GM21381 (cell line): Measurements from ENCODE around the gene SYT2.
"Not testable (repeated sequence)": the region's sequence is repeated elsewhere in the genome, so short reads cannot be mapped to it uniquely, and the experiment has no call there.

ENCODE experiments used
- ATAC-seq: cut with Tn5 transposase; IDR thresholded peaks from one replicate; pipeline ENCODE4 v1.9.1; 2021; ENCODE audit warnings: mild to moderate bottlenecking, moderate library complexity; ENCODE audit not compliant: unreplicated experiment

SYT2 gene

DNA sequence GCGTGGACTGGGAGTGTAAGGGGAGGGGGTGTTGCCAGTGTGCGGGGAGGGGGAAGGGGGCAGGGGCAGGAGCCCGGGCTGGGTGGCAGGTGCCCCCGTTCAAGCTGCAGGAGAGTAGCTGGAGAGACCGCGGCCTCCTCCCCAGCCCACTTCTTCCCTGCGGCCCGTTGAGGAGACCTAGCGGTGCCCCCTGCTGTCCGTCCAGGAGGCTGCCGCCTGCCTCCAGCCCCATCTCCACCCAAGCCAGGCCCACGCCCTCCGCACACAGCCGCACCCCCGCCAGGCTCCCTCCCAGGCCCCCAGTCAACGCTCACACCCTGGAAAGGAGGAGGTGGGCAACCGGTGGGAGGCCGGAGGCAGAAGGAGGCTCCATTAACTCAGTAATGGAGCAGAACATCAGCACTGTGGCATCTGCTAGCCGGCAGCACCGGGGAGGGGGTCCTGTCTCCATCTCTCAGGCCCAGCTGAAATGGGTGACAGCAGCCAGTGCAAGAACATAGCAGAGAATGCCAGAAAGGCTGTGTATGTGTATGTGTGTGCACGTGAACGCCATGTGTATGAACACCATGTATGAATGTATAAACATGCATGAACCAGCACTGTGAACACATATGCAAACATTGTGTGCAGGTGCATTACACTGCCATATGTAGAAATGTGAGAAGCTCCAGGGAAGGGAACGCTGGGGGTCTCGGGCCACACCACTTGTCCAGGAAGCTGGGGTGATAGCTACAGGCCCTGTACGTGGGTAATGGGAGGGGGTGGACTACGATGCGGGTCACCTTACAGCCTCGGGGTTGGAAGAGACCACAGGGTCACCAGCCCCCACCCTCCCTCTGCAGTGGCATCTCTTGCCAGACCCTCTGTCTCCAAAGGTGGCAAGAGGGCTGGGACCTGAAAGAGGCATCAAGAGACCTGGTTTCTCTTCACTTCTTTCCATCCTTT is 84.6 kb downstream of the SYT2 start:
- ATAC-seq: no peak

DNA sequence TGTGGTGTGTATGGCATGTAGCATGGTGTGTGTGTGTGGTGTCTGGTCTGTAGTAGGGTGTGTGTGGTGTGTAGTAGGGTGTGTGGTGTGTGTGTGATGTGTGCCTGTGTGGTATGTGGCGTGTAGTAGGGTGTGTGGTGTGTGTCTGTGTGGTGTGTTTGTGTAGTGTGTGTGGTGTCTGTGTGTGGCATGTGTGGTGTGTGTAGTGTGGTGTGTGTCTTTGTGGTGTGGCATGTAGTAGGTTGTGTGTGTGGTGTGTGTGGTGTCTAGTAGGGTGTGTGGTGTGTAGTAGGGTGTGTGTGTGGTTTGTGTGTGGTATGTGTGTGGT is 85.5 kb downstream of the SYT2 start:
- no peak for ATAC-seq

- no peak for ATAC-seq
Observed at GRCh38 chr1:202624088-202624780, 86.0 kb downstream of the SYT2 start.

GRCh38 chr1:202623476-202623875 is 86.8 kb downstream of the SYT2 start:
- not testable (repeated sequence) for ATAC-seq

GRCh38 chr1:202623075-202623474 is 87.2 kb downstream of the SYT2 start:
- no peak for ATAC-seq

GRCh38 chr1:202622388-202622787 is 87.9 kb downstream of the SYT2 start:
- ATAC-seq: no peak

DNA sequence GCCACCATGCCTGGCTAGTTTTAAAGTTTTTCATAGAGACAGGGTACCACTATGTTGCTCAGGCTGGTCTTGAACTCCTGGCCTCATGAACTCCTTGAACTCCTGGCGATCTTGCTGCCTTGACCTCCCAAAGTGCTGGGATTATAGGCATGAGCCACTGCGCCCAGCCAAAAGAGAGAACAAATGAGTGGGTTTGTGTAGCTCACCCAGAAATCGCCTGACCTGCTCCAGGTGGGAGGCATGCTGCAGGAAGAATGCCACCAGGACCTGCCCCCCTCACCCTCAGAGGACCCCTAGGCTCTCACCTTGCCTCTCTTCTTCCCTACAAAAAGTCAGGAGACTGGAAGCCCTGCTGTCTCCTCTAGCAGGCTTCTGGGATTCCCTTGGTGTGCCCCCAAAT is 88.8 kb downstream of the SYT2 start:
- ATAC-seq: no peak

DNA sequence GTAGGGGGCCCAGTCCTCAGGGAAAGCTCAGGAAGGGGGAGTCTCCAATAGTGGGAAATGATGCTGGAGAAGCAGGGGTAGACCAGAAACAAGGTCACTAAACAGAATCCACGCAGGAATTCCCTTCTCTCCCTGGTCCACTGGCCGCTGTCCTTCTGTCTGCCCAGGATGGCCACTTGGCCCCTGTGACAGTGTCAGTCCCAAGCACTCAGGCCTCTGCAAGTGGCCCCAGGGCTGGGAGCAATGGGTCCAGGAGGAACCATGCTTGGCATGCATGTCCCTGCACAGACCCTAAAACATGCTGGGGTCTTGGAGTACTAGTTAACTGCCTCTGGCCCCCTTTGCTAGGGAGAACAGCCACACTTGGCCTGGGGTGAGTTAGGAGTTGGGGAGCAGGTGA is 90.2 kb downstream of the SYT2 start:
- not testable (repeated sequence) for ATAC-seq

GRCh38 chr1:202619505-202619904 is 90.7 kb downstream of the SYT2 start:
- no peak for ATAC-seq

- ATAC-seq: not testable (repeated sequence)
Observed at GRCh38 chr1:202619012-202619411, 91.2 kb downstream of the SYT2 start.

DNA sequence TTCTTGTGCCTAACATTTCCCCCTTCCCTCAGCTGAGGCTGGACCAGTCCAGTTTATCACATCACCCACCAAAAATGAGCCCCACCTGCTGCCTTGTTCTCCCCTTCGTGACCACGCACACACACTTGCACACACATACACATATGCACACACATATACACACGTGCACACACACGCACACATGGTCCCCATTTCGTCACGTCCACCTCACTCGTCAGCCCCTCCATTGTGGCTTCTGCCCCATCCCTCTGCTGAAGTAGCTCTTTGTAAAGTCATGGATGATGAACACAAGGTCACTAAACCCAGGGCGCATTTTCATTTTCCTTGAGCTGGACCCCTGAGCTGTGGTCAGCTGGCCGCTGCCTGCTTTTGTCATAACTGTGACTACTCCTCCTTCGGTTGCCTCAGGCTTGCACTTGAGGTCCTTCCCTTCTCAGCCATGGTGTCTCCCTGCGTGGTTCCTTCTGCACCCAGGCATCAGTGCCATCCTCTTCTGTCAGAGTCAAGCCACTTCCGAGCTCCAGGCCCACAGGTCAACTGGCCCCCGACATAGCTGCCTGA is 93.8 kb downstream of the SYT2 start:
- peak; percentile 18 for ATAC-seq

GRCh38 chr1:202615501-202616354 is 94.5 kb downstream of the SYT2 start:
- ATAC-seq: peak; percentile 71

- peak; percentile 13 for ATAC-seq
Observed at GRCh38 chr1:202615208-202615500, 95.1 kb downstream of the SYT2 start.

GRCh38 chr1:202614363-202615207 is 95.7 kb downstream of the SYT2 start:
- ATAC-seq: not testable (repeated sequence)

- ATAC-seq: no peak
Observed at GRCh38 chr1:202613571-202613970, 96.7 kb downstream of the SYT2 start.

DNA sequence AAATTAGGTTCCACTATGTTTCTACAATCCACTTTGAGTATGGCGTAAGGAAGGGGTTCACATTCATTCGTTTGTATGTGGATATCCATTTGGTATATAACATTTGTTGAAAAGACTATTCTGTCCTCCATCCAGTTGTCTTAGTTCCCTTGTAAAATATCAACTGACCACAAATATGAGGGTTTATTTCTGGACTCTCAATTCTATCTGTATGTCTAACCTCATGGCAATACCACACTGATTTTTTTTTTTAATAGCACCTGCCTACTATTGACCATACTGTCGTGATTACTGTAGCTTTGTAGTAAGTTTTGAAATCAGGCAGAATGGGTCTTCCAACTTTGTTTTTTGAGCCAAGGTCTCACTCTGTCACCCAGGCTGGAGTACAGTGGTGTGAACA is 98.2 kb downstream of the SYT2 start:
- ATAC-seq: not testable (repeated sequence)

GRCh38 chr1:202605515-202605914 is 104.7 kb downstream of the SYT2 start:
- no peak for ATAC-seq

GRCh38 chr1:202603435-202603834 is 106.8 kb downstream of the SYT2 start:
- ATAC-seq: no peak

DNA sequence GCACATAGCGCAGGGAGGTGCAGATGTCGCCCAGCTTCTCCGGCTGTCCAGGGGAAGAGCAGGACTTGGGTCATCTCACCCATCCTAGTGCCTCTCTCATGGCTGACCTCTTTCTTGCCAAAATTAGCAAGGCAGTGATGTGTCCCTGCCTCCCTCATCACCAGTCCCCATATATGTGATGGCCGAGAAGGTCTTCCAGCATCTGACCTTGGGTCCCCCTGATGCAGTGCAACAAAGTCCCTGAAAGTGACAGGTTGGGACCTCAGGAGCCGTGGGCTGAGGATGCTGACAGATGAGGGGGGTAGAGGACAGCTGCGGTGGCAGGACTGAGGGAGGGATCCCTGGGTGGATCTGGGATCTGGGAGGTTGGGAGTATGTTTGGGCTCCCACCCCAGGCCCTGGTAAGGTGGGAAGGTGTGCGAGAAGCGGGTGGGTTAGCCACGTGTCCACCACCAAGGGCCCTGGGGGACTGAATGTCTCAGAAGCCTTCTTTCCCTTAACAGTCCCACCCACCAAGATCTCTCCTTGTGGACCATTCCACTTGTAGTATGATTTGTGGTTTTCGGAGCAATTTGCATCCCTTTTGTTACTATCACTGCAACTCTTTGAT is 109.7 kb downstream of the SYT2 start:
- ATAC-seq: no peak
